SK-N-SH (cell line): ENCODE measurements around the gene STK39. TPM values are rescaled to one million over a fixed set of nuclear protein-coding genes. Genes with fewer than 3 reads are reported as not detected.

Experiments
- CTCF ChIA-PET: fragments of 300-600, 350-600 bp; formaldehyde crosslinking; extraction: SDS; loops from one replicate; lab custom pipeline; 2021; lab: Yijun Ruan, JAX
- POLR2A ChIA-PET: fragments of 350-600 bp; sonication (Branson Sonifier 250); formaldehyde crosslinking; extraction: SDS; loops from one replicate; lab custom pipeline; 2020; ENCODE audit warnings: antibody characterized with exemption, inconsistent platforms; lab: Yijun Ruan, JAX
- DNase-seq: peaks from one replicate; pipeline ENCODE4 v3.0.0; 2012
- H2AFZ ChIP-seq: fragments of 200-600 bp; sonication (generic); 2 replicates; pipeline ENCODE4 v1.8.1; 2016; ENCODE audit warnings: antibody characterized with exemption, mild to moderate bottlenecking, low read depth
- H3F3A ChIP-seq: fragments of 200-600 bp; sonication (generic); replicated peaks from 2 replicates; pipeline ENCODE3; 2016; ENCODE audit warnings: antibody characterized with exemption, mild to moderate bottlenecking; ENCODE audit not compliant: insufficient read depth
- H3K27ac ChIP-seq, 2 experiments: fragments of 200-500 bp in 1 of 2; fragments of 200-600 bp in 1 of 2; sonication (Bioruptor generic) in 1 of 2; sonication (generic), shearing (Covaris generic) in 1 of 2; 2 replicates each; pipeline versions ENCODE4 v1.5.1 to v1.6.1; 2014 to 2016; ENCODE audit warnings: low read depth in 2 of 2, inconsistent platforms in 1 of 2, low read length in 1 of 2, mild to moderate bottlenecking in 1 of 2, mixed read lengths in 1 of 2
- H3K27me3 ChIP-seq: fragments of 200-600 bp; sonication (generic), shearing (Covaris generic); 2 replicates; pipeline ENCODE4 v1.6.1; 2016; ENCODE audit warnings: mixed run types; ENCODE audit not compliant: insufficient read depth
- H3K36me3 ChIP-seq, 2 experiments: fragments of 200-500 bp in 1 of 2; fragments of 200-600 bp in 1 of 2; sonication (Bioruptor generic) in 1 of 2; sonication (generic) in 1 of 2; replicated peaks in 1 of 2; 2 replicates each; pipeline versions ENCODE3 to v1.5.1; 2014 to 2016; ENCODE audit warnings: low read length in 1 of 2, mild to moderate bottlenecking in 1 of 2; ENCODE audit not compliant: insufficient read depth in 2 of 2, control insufficient read depth in 1 of 2
- H3K4me1 ChIP-seq, 2 experiments: fragments of 200-500 bp in 1 of 2; fragments of 200-600 bp in 1 of 2; sonication (Bioruptor generic) in 1 of 2; sonication (generic), shearing (Covaris generic) in 1 of 2; 2 replicates each; pipeline versions ENCODE4 v1.5.1 to v1.6.1; 2014 to 2016; ENCODE audit warnings: low read depth in 1 of 2, low read length in 1 of 2, mixed run types in 1 of 2; ENCODE audit not compliant: insufficient read depth in 2 of 2, control insufficient read depth in 1 of 2
- H3K4me2 ChIP-seq: fragments of 200-600 bp; sonication (generic), shearing (Covaris generic); 2 replicates; pipeline ENCODE4 v1.6.1; 2017; ENCODE audit warnings: mixed run types
- H3K4me3 ChIP-seq, 2 experiments: fragments of 200-500 bp in 1 of 2; fragments of 200-600 bp in 1 of 2; sonication (Bioruptor generic) in 1 of 2; sonication (generic), shearing (Covaris generic) in 1 of 2; 2 replicates each; pipeline versions ENCODE4 v1.5.1 to v1.8.1; 2014 to 2016; ENCODE audit warnings: low read depth in 2 of 2, inconsistent platforms in 1 of 2, low read length in 1 of 2, mild to moderate bottlenecking in 1 of 2, mixed read lengths in 1 of 2, moderate library complexity in 1 of 2
- H3K79me2 ChIP-seq: fragments of 200-600 bp; sonication (generic); 2 replicates; pipeline ENCODE4 v1.8.1; 2017; ENCODE audit warnings: mild to moderate bottlenecking; ENCODE audit not compliant: insufficient read depth
- H3K9ac ChIP-seq: fragments of 200-600 bp; sonication (generic); 2 replicates; pipeline ENCODE4 v1.6.1; 2017; ENCODE audit warnings: mixed run types
- H3K9me2 ChIP-seq: fragments of 200-600 bp; sonication (generic); 2 replicates; pipeline ENCODE4 v1.6.1; 2017; ENCODE audit warnings: mixed run types
- H3K9me3 ChIP-seq: fragments of 200-600 bp; sonication (generic); 2 replicates; pipeline ENCODE4 v1.6.1; 2017; ENCODE audit warnings: mixed run types, mild to moderate bottlenecking, moderate library complexity
- H4K20me1 ChIP-seq: fragments of 200-600 bp; sonication (generic); 2 replicates; pipeline ENCODE4 v1.6.1; 2017; ENCODE audit warnings: mild to moderate bottlenecking, mixed run types; ENCODE audit not compliant: insufficient read depth
- CTCF ChIP-seq: fragments of 200-600 bp; sonication (generic); IDR thresholded peaks from 2 replicates; pipeline ENCODE4 v1.6.1; 2017; ENCODE audit warnings: antibody characterized with exemption, mild to moderate bottlenecking, moderate library complexity
- EZH2phosphoT487 ChIP-seq: fragments of 200-600 bp; sonication (generic); IDR thresholded peaks from 2 replicates; pipeline ENCODE4 v1.6.1; 2017; ENCODE audit warnings: low read depth, mixed run types, mild to moderate bottlenecking, antibody characterized with exemption, moderate library complexity, borderline replicate concordance
- FOSL2 ChIP-seq: IDR thresholded peaks from 2 replicates; pipeline ENCODE4 v1.4.0; 2012; ENCODE audit warnings: low read depth, mild to moderate bottlenecking, moderate library complexity, borderline replicate concordance
- FOXM1 ChIP-seq: IDR thresholded peaks from 2 replicates; pipeline ENCODE4 v1.4.0; 2012; ENCODE audit warnings: low read depth, mild to moderate bottlenecking
- GATA2 ChIP-seq: sonication (generic); formaldehyde crosslinking; IDR thresholded peaks from 2 replicates; pipeline ENCODE4 v1.5.0; 2020; ENCODE audit warnings: mild to moderate bottlenecking, missing genetic modification reagents
- IRF3 ChIP-seq: fragments of 150-350 bp; IDR thresholded peaks from 2 replicates; pipeline ENCODE4 v1.6.1; 2016; ENCODE audit warnings: mild to moderate bottlenecking, low read depth, low read length
- JUND ChIP-seq: IDR thresholded peaks from 2 replicates; pipeline ENCODE4 v1.4.0; 2012
- MEF2A ChIP-seq: IDR thresholded peaks from 2 replicates; pipeline ENCODE4 v1.4.0; 2012; ENCODE audit warnings: low read depth, borderline replicate concordance
- NFIC ChIP-seq: IDR thresholded peaks from 2 replicates; pipeline ENCODE4 v1.4.0; 2012; ENCODE audit warnings: borderline replicate concordance
- NRF1 ChIP-seq: IDR thresholded peaks from 2 replicates; pipeline ENCODE4 v1.6.1; 2012; ENCODE audit warnings: low read depth, mild to moderate bottlenecking, low read length
- PBX3 ChIP-seq: IDR thresholded peaks from 2 replicates; pipeline ENCODE4; 2012
- REST ChIP-seq: IDR thresholded peaks from 2 replicates; pipeline ENCODE4 v1.6.1; 2012; ENCODE audit warnings: mild to moderate bottlenecking, low read depth, low read length, moderate library complexity
- RXRA ChIP-seq: IDR thresholded peaks from 2 replicates; pipeline ENCODE4 v1.4.0; 2012; ENCODE audit warnings: low read depth, mild to moderate bottlenecking, borderline replicate concordance
- SMC3 ChIP-seq: IDR thresholded peaks from 2 replicates; pipeline ENCODE4 v1.6.1; 2012; ENCODE audit warnings: low read depth, low read length, improper control_type of control experiment
- TCF12 ChIP-seq: IDR thresholded peaks from 2 replicates; pipeline ENCODE4 v1.4.0; 2012
- USF1 ChIP-seq: IDR thresholded peaks from 2 replicates; pipeline ENCODE4 v1.4.0; 2012; ENCODE audit warnings: low read depth, borderline replicate concordance
- polyA plus RNA-seq, 3 experiments: library from polyadenylated mRNA; depleted of rRNA; stranded (reverse); fragments of >200 nt; gene quantifications; 2 replicates each; pipeline ENCODE4 v1.2.3, GENCODE V29; 2012
- TF ChIP-seq, protein P1 (sequence below): IDR thresholded peaks from 2 replicates; pipeline ENCODE4 v1.4.0; 2012; ENCODE audit warnings: low read depth, borderline replicate concordance
- TF ChIP-seq, protein P2 (sequence below): IDR thresholded peaks from 2 replicates; pipeline ENCODE4 v1.4.0; 2012; ENCODE audit warnings: low read depth

STK39 gene
- polyA plus RNA-seq, 1 of the 3 experiments (the other 2 are of a cell fraction) = 9.6 TPM

DNA sequence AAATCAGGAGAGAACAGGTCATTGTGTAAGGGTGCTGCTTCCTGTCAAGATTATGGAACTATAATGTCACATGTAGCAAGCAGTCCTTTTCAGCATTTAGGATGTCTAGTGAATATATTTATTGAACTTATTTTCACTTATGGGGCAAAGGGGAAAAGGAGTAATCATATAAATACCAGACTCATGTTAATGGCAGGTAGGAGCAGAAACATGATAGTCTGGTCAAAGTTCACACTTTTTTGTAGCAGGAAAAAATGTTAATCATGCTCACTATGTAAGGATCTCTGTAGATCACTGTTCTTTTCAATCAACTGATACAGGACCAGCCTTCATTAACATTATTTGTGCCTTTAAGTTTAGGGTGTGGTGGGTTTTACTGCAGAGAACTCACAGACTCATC lies 219.0 kb downstream of the STK39 start:
- Histone ChIP-seq H3K27ac (peak overlapping the region; percentile 12 to 72; a peak in 3 of 4 replicates), H3K79me2 (no peaks in the 10 kb centered on the region), H3K4me1 (peaks cover 6 to 13% of the 10 kb centered on the region in 2 experiments; a peak in 3 of 4 replicates), H3K36me3 (peaks cover 9 to 10% of the 10 kb centered on the region in 2 experiments), H3K27me3 (no peaks in the 10 kb centered on the region), H3F3A (peaks cover 18% of the 10 kb centered on the region), H3K9ac (no peak overlapping the region), H2AFZ (no peak overlapping the region), H4K20me1 (no peaks in the 10 kb centered on the region), H3K9me3 (no peaks in the 10 kb centered on the region), H3K4me3 (no peak overlapping the region), H3K4me2 (no peak overlapping the region), H3K9me2 (no peaks in the 10 kb centered on the region)
- TF ChIP-seq, protein P1, sequence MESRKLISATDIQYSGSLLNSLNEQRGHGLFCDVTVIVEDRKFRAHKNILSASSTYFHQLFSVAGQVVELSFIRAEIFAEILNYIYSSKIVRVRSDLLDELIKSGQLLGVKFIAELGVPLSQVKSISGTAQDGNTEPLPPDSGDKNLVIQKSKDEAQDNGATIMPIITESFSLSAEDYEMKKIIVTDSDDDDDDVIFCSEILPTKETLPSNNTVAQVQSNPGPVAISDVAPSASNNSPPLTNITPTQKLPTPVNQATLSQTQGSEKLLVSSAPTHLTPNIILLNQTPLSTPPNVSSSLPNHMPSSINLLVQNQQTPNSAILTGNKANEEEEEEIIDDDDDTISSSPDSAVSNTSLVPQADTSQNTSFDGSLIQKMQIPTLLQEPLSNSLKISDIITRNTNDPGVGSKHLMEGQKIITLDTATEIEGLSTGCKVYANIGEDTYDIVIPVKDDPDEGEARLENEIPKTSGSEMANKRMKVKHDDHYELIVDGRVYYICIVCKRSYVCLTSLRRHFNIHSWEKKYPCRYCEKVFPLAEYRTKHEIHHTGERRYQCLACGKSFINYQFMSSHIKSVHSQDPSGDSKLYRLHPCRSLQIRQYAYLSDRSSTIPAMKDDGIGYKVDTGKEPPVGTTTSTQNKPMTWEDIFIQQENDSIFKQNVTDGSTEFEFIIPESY = no peak
- no peak for TF ChIP-seq CTCF
- no peak for TF ChIP-seq GATA2 (CRISPR knock-in tag)
- no peak for TF ChIP-seq TCF12
- no peak for TF ChIP-seq NFIC
- TF ChIP-seq SMC3 = no peak
- no peak for TF ChIP-seq JUND
- TF ChIP-seq FOXM1 = no peak
- no peak for TF ChIP-seq EZH2phosphoT487
- TF ChIP-seq IRF3 = no peak
- TF ChIP-seq, protein P2, sequence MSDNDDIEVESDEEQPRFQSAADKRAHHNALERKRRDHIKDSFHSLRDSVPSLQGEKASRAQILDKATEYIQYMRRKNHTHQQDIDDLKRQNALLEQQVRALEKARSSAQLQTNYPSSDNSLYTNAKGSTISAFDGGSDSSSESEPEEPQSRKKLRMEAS = no peak
- no peak for TF ChIP-seq FOSL2
- TF ChIP-seq REST = no peak
- no peak for TF ChIP-seq RXRA
- no peak for TF ChIP-seq USF1
- TF ChIP-seq PBX3 = no peak
- TF ChIP-seq NRF1 = no peak
- TF ChIP-seq MEF2A = no peak
- ChIA-PET POLR2A (no interaction called here), CTCF (no interaction called here)
- DNase-seq = no peak
